ENCODE results near the gene GLOD4. TPM values are rescaled to one million over a fixed set of nuclear protein-coding genes. Genes with fewer than 3 reads are reported as not detected.
"Not testable (repeated sequence)": the region's sequence is repeated elsewhere in the genome, so short reads cannot be mapped to it uniquely, and the experiment has no call there.

Gene GLOD4
- 24.3 TPM for total RNA-seq (ENCODE audit: insufficient read depth, low replicate concordance)

GRCh38 chr17:781805-782731 lies at the start of gene GLOD4, which contains the start of gene MRM3:
Gene GLOD4 (minus strand): TSS chr17:782280. CDS start chr17:782255, 25 bp downstream.
Gene MRM3 (plus strand): TSS chr17:782353. CDS start chr17:782379, 26 bp downstream.
- peak; percentile 94 for DNase-seq (ENCODE audit: low spot score)

GRCh38 chr17:830950-831349 lies 48.9 kb upstream of the GLOD4 start:
- DNase-seq (ENCODE audit: low spot score) = no peak

GRCh38 chr17:830381-830780 lies 48.3 kb upstream of the GLOD4 start:
- no peak for DNase-seq (ENCODE audit: low spot score)

GRCh38 chr17:829614-830013 lies 47.5 kb upstream of the GLOD4 start:
- not testable (repeated sequence) for DNase-seq (ENCODE audit: low spot score)

- DNase-seq (ENCODE audit: low spot score) = no peak
Observed at GRCh38 chr17:828761-829160, 46.7 kb upstream of the GLOD4 start.

GRCh38 chr17:826778-827177 lies 44.7 kb upstream of the GLOD4 start:
- no peak for DNase-seq (ENCODE audit: low spot score)

GRCh38 chr17:825216-825615 lies 43.1 kb upstream of the GLOD4 start:
- no peak for DNase-seq (ENCODE audit: low spot score)

- no peak for DNase-seq (ENCODE audit: low spot score)
Observed at GRCh38 chr17:824378-824777, 42.3 kb upstream of the GLOD4 start.

- DNase-seq (ENCODE audit: low spot score) = no peak
Observed at GRCh38 chr17:823501-823902, 41.4 kb upstream of the GLOD4 start.

GRCh38 chr17:819251-819650 lies 37.2 kb upstream of the GLOD4 start:
- DNase-seq (ENCODE audit: low spot score) = no peak

- no peak for DNase-seq (ENCODE audit: low spot score)
Observed at GRCh38 chr17:814371-814770, 32.3 kb upstream of the GLOD4 start.

GRCh38 chr17:812638-813204 lies 30.6 kb upstream of the GLOD4 start:
- DNase-seq (ENCODE audit: low spot score) = no peak

GRCh38 chr17:811051-811784 lies 29.1 kb upstream of the GLOD4 start:
- no peak for DNase-seq (ENCODE audit: low spot score)

- DNase-seq (ENCODE audit: low spot score) = no peak
Observed at GRCh38 chr17:807523-808294, 25.6 kb upstream of the GLOD4 start.

GRCh38 chr17:806781-807522 lies 24.9 kb upstream of the GLOD4 start:
- no peak for DNase-seq (ENCODE audit: low spot score)

GRCh38 chr17:806346-806745 lies 24.3 kb upstream of the GLOD4 start:
- no peak for DNase-seq (ENCODE audit: low spot score)

- not testable (repeated sequence) for DNase-seq (ENCODE audit: low spot score)
Observed at GRCh38 chr17:805886-806285, 23.8 kb upstream of the GLOD4 start.

- no peak for DNase-seq (ENCODE audit: low spot score)
Observed at GRCh38 chr17:804541-805435, 22.7 kb upstream of the GLOD4 start.

Measured in umbilical cord (tissue), 2 donors.